RWPE2 (cell line): ENCODE measurements around the gene IYD.

Source experiments
- ATAC-seq: fragments of 200-7000 bp; cut with Tn5 transposase; 3 replicates; pipeline ENCODE4 v1.9.1; 2021; ENCODE audit warnings: low read depth
- DNase-seq: peaks from one replicate; pipeline ENCODE4 v3.0.0-alpha.2; 2020; ENCODE audit warnings: low spot score
- H3K27ac ChIP-seq: fragments of 450-650 bp; 2 replicates; pipeline ENCODE4 v1.5.1; 2017; ENCODE audit warnings: mild to moderate bottlenecking; ENCODE audit not compliant: poor library complexity, severe bottlenecking
- H3K27me3 ChIP-seq: fragments of 250-450 bp; sonication (Bioruptor Pico); 2 replicates; pipeline ENCODE4 v1.5.1; 2021; ENCODE audit warnings: mild to moderate bottlenecking, moderate library complexity; ENCODE audit not compliant: insufficient read depth, poor library complexity, severe bottlenecking
- H3K36me3 ChIP-seq: fragments of 250-450 bp; sonication (Bioruptor Pico); 2 replicates; pipeline ENCODE4 v1.5.1; 2020; ENCODE audit warnings: low read depth, mild to moderate bottlenecking, moderate library complexity
- H3K4me1 ChIP-seq: fragments of 250-450 bp; sonication (Bioruptor Pico); 2 replicates; pipeline ENCODE4 v1.5.1; 2021; ENCODE audit warnings: mild to moderate bottlenecking, moderate library complexity; ENCODE audit not compliant: insufficient read depth, poor library complexity, severe bottlenecking
- H3K4me3 ChIP-seq: fragments of 250-450 bp; sonication (Bioruptor Pico); 2 replicates; pipeline ENCODE4 v1.5.1; 2021; ENCODE audit warnings: mild to moderate bottlenecking, moderate library complexity; ENCODE audit not compliant: severe bottlenecking
- H3K9me3 ChIP-seq: fragments of 250-450 bp; sonication (Bioruptor Pico); 2 replicates; pipeline ENCODE4 v1.5.1; 2021; ENCODE audit warnings: mild to moderate bottlenecking, moderate library complexity; ENCODE audit not compliant: severe bottlenecking
- TF ChIP-seq, protein P1 (sequence below): fragments of 450-650 bp; IDR thresholded peaks from one replicate; pipeline ENCODE4 v1.5.1; 2017; ENCODE audit warnings: mild to moderate bottlenecking, moderate library complexity; ENCODE audit not compliant: poor library complexity, severe bottlenecking

IYD gene

DNA sequence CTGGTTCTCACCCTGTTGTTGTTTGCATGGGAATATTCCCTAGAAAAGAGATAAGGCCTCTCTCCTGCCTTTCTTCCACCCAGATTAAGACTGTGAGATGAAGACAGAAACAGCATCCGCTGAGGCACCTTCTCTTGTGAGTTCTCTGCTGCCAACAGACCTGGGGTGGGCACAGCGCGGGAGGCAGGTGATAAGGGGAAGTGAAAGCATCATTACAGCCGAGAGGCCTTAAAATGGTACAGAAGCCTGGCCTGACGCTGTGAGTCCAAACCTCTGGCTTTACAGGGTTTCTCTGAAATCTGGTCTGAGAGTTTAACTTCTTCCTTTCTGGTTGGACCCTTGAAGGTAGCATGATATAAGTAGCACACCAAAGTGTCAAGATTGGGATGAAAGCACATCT is 21.0 kb upstream of the IYD start:
- TF ChIP-seq, protein P1, sequence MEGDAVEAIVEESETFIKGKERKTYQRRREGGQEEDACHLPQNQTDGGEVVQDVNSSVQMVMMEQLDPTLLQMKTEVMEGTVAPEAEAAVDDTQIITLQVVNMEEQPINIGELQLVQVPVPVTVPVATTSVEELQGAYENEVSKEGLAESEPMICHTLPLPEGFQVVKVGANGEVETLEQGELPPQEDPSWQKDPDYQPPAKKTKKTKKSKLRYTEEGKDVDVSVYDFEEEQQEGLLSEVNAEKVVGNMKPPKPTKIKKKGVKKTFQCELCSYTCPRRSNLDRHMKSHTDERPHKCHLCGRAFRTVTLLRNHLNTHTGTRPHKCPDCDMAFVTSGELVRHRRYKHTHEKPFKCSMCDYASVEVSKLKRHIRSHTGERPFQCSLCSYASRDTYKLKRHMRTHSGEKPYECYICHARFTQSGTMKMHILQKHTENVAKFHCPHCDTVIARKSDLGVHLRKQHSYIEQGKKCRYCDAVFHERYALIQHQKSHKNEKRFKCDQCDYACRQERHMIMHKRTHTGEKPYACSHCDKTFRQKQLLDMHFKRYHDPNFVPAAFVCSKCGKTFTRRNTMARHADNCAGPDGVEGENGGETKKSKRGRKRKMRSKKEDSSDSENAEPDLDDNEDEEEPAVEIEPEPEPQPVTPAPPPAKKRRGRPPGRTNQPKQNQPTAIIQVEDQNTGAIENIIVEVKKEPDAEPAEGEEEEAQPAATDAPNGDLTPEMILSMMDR, result no peak
- DNase-seq (no peak), ATAC-seq (no peak)
- no peaks in the 10 kb centered on the region for H3K9me3 ChIP-seq
- H3K27me3 ChIP-seq, result no peaks in the 10 kb centered on the region
- H3K36me3 ChIP-seq, result no peaks in the 10 kb centered on the region
- H3K27ac ChIP-seq, result no peak overlapping the region
- no peak overlapping the region for H3K4me3 ChIP-seq
- peaks cover 3% of the 10 kb centered on the region for H3K4me1 ChIP-seq

DNA sequence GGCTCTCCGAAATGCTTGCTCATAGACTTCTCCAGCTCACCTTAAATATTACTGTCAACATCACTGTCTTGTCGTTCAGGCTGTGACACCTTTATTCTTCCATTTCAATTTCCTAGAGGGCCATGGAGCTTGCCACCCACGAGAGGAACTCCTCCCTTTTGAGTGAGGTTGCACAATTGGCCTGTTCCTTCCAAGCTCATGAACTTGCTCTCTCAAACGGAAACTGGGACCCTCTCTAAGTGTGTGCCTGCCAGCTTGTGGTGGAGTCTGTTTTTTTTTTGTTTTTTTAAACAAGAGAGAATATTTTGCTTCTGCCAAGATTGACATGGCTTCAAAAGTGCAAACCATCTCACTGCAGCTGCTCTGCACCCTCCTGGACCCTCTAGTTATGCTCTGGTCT is 19.3 kb upstream of the IYD start:
- ATAC-seq (no peak), DNase-seq (no peak)
- TF ChIP-seq, protein P1, result no peak
- Histone ChIP-seq H3K36me3 (no peaks in the 10 kb centered on the region), H3K27ac (no peak overlapping the region), H3K4me3 (no peak overlapping the region), H3K9me3 (no peaks in the 10 kb centered on the region), H3K27me3 (no peaks in the 10 kb centered on the region), H3K4me1 (peaks cover 3% of the 10 kb centered on the region)

DNA sequence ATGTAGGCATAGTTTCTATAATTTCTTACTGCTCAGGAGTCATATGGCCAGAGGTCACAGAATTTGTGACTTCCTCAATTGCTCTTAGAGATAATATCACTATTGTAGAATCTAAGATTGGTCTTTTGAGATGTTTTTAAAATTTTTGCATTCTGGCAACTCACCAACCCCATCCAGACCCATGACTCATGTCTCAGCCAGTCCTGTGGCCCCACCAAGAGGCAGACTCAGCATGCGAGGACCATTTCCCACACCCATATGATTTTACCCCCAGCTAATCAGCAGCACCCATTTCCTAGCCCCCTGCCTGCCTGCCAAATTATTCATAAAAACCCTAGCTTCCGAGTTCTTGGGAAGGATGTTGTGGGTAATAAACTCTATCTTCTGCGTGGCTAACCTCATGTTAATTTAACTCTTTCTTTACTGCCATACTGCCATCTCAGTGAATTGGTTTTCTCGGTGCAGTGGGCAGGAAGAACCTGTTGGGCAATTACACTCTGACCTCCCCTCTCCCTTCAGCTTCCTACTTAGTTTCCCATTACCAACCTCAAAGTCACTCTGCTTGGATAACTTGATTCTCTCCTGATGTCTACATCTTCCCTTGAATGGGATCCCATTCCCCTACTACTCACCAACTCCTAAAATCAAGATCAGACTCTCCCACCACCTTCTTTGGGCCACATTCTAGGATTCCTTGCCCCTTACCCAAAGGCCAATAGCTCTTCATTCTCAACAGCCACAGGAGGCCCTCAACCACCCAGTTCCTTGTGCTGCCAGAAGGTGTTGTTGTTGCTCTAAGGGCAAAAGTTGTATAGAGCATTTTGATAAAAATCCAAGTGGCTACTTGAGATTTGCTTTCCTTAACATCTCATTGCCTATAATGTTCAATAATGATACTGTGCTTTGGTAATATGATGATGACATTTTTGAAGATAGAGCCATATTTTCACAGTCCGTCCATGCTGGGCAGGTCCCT is 16.2 kb upstream of the IYD start:
- Histone ChIP-seq H3K27me3 (no peaks in the 10 kb centered on the region), H3K4me3 (no peak overlapping the region), H3K4me1 (no peaks in the 10 kb centered on the region), H3K36me3 (no peaks in the 10 kb centered on the region), H3K27ac (no peak overlapping the region), H3K9me3 (no peaks in the 10 kb centered on the region)
- ATAC-seq (no peak; the same call in 2 of the 3 replicates), DNase-seq (no peak)
- TF ChIP-seq, protein P1, result peak; percentile 33

DNA sequence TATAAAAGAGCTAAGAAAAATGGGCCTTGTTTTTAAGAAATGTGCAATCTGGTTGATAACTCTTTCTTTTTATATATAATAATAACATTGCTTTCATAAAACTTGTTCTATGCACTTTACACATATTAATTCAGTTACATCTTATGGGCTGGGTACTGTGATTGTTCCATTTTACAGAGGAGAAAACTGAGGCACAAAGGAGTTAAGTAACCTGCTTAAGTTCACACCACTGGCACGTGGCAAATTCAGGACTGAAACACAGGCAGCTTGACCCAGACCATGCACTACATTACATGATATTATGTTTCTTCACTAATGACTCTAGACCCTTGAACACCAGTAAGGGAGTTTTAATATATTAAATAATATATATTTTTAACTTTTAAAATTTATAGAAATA is 15.4 kb upstream of the IYD start:
- TF ChIP-seq, protein P1, result no peak
- Histone ChIP-seq H3K9me3 (no peaks in the 10 kb centered on the region), H3K4me3 (no peak overlapping the region), H3K36me3 (no peaks in the 10 kb centered on the region), H3K27ac (no peak overlapping the region), H3K27me3 (no peaks in the 10 kb centered on the region), H3K4me1 (no peaks in the 10 kb centered on the region)
- ATAC-seq, result no peak
- DNase-seq, result no peak
